Panc1 (cell line): ENCODE measurements around the gene SIPA1L2. TPM values are rescaled to one million over a fixed set of nuclear protein-coding genes. Genes with fewer than 3 reads are reported as not detected.

Experiments used
- ATAC-seq: fragments of 200-7000 bp; cut with Tn5 transposase; 2 replicates; pipeline ENCODE4 v1.9.1; 2020; ENCODE audit warnings: mild to moderate bottlenecking, moderate library complexity
- BruUV-seq: library from RNA; stranded (reverse); fragments of 400-500 nt; replicated peaks from 2 replicates; lab custom pipeline; 2021; lab: Mats Ljungman, UMichigan
- CTCF ChIA-PET: fragments of 300-600 bp; sonication (Branson Sonifier 250); formaldehyde crosslinking; loops from one replicate; lab custom pipeline; 2022; ENCODE audit warnings: antibody characterized with exemption; lab: Charles Lee
- POLR2A ChIA-PET: fragments of 300-600 bp; sonication (Branson Sonifier 250); formaldehyde crosslinking; loops from one replicate; lab custom pipeline; 2022; ENCODE audit warnings: antibody characterized with exemption; lab: Charles Lee
- DNase-seq: peaks from one replicate; pipeline ENCODE4 v3.0.0-alpha.2; 2010; ENCODE audit warnings: low read depth, low spot score
- H3K27ac ChIP-seq: 2 replicates; pipeline ENCODE4 v1.5.1; 2011; ENCODE audit warnings: mild to moderate bottlenecking, low read length, inconsistent platforms
- H3K27me3 ChIP-seq: fragments of 200-500 bp; sonication (Bioruptor generic); 2 replicates; pipeline ENCODE4 v1.6.0; 2014; ENCODE audit warnings: low read length, inconsistent platforms; ENCODE audit not compliant: control insufficient read depth, insufficient read depth
- H3K36me3 ChIP-seq: fragments of 200-500 bp; sonication (Bioruptor generic); 2 replicates; pipeline ENCODE4 v1.5.1; 2014; ENCODE audit warnings: inconsistent platforms, mild to moderate bottlenecking, low read length, moderate library complexity; ENCODE audit not compliant: control insufficient read depth, insufficient read depth
- H3K4me1 ChIP-seq: 2 replicates; pipeline ENCODE4 v1.5.1; 2011; ENCODE audit warnings: inconsistent platforms, mild to moderate bottlenecking, low read length, moderate library complexity; ENCODE audit not compliant: control insufficient read depth, insufficient read depth
- H3K4me3 ChIP-seq, 2 experiments: 2 replicates each; pipeline ENCODE4 v1.5.1; 2011 to 2012; ENCODE audit warnings: low read depth in 2 of 2, low read length in 2 of 2, mild to moderate bottlenecking in 2 of 2, inconsistent platforms in 1 of 2, moderate library complexity in 1 of 2
- H3K9me3 ChIP-seq: fragments of 200-500 bp; sonication (Bioruptor generic); 2 replicates; pipeline ENCODE4 v1.5.1; 2014; ENCODE audit warnings: low read depth, mild to moderate bottlenecking, inconsistent platforms, low read length, moderate library complexity; ENCODE audit not compliant: control insufficient read depth, insufficient read depth
- POLR2AphosphoS5 ChIP-seq: IDR thresholded peaks from 2 replicates; pipeline ENCODE4 v1.6.1; 2012; ENCODE audit warnings: mild to moderate bottlenecking, low read depth, low read length, moderate library complexity
- SIN3A ChIP-seq: IDR thresholded peaks from 2 replicates; pipeline ENCODE4 v1.6.1; 2012; ENCODE audit warnings: low read depth, mild to moderate bottlenecking, low read length, moderate library complexity, borderline replicate concordance; ENCODE audit not compliant: insufficient read depth
- TCF7L2 ChIP-seq: IDR thresholded peaks from 2 replicates; pipeline ENCODE4 v1.6.1; 2011; ENCODE audit warnings: mild to moderate bottlenecking, low read depth, low read length, inconsistent platforms
- in situ Hi-C: cut with HindIII; loops from 2 replicates; pipeline ENCODE4 v1.10.0; 2016; ENCODE audit warnings: low sequenced_read_pairs, low pct_unique_long_range_greater_than_20kb
- intact Hi-C: fragments of 100-400 bp; cut with micrococcal nuclease; formaldehyde crosslinking; loops from one replicate; pipeline ENCODE4 v1.10.0; 2022; ENCODE audit not compliant: unreplicated experiment
- total RNA-seq: library from RNA; stranded (reverse); gene quantifications from one replicate; pipeline ENCODE4 v1.2.1, GENCODE V29; 2021; ENCODE audit not compliant: unreplicated experiment
- TF ChIP-seq, protein P1 (sequence below), 2 experiments: IDR thresholded peaks; 2 replicates each; pipeline ENCODE4 v1.6.1; 2011 to 2012; ENCODE audit warnings: low read depth in 2 of 2, control low read depth in 1 of 2, low read length in 1 of 2, mild to moderate bottlenecking in 1 of 2, moderate library complexity in 1 of 2; ENCODE audit not compliant: insufficient read depth in 1 of 2
- TF ChIP-seq, protein P2 (sequence below): fragments of 450-650 bp; IDR thresholded peaks from 2 replicates; pipeline ENCODE4 v1.5.1; 2017; ENCODE audit warnings: mild to moderate bottlenecking

SIPA1L2 gene
- total RNA-seq, 1 experiment from 2014 or later: 5.2 TPM

DNA sequence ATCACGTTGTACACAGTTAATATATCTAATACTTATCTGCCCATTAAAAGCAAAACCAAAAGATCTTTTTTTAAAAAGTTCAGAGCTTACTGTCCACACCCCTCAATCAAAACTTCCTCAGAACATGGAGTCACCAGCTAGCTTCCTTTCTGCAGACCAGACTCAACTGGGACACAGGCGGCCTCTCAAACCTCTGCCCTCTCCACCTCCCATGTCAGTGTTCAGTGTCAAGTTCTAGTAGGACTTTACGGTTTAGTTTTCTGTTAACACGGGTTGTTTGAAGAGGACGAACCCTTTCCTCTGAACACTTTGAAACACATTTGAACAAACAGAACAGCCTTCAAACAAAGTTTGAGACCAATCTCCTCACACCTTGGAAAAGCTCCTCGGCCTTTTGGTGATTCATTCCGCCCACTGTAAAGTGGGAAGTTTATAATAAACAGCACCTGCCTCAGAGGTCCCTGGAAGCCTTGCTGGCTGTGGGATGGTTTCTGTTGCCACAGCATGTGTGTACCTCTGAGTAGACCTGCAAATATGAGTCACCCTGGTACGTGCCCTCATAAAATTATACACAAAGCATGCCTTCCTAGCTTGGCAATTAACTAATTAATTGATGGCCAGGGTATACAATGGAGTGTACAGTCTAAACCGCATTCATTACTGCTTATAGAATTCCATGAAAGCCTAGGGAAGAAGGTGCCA, 48.4 kb upstream of the SIPA1L2 start:
- DNase-seq (no peak), ATAC-seq (no peak)
- no peak overlapping the region for H3K27ac ChIP-seq
- no peaks in the 10 kb centered on the region for H3K4me1 ChIP-seq
- no peaks in the 10 kb centered on the region for H3K36me3 ChIP-seq
- no peaks in the 10 kb centered on the region for H3K9me3 ChIP-seq
- H3K27me3 ChIP-seq: no peaks in the 10 kb centered on the region
- no TSS peak for BruUV-seq
- H3K4me3 ChIP-seq: no peak overlapping the region
- POLR2A ChIA-PET: no interaction called here
- TF ChIP-seq, protein P1, sequence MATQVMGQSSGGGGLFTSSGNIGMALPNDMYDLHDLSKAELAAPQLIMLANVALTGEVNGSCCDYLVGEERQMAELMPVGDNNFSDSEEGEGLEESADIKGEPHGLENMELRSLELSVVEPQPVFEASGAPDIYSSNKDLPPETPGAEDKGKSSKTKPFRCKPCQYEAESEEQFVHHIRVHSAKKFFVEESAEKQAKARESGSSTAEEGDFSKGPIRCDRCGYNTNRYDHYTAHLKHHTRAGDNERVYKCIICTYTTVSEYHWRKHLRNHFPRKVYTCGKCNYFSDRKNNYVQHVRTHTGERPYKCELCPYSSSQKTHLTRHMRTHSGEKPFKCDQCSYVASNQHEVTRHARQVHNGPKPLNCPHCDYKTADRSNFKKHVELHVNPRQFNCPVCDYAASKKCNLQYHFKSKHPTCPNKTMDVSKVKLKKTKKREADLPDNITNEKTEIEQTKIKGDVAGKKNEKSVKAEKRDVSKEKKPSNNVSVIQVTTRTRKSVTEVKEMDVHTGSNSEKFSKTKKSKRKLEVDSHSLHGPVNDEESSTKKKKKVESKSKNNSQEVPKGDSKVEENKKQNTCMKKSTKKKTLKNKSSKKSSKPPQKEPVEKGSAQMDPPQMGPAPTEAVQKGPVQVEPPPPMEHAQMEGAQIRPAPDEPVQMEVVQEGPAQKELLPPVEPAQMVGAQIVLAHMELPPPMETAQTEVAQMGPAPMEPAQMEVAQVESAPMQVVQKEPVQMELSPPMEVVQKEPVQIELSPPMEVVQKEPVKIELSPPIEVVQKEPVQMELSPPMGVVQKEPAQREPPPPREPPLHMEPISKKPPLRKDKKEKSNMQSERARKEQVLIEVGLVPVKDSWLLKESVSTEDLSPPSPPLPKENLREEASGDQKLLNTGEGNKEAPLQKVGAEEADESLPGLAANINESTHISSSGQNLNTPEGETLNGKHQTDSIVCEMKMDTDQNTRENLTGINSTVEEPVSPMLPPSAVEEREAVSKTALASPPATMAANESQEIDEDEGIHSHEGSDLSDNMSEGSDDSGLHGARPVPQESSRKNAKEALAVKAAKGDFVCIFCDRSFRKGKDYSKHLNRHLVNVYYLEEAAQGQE (IDR thresholded peaks at IDR 0.05; ENCODE audit: insufficient read depth in 1 of 2, low read depth in 2 of 2, low read length in 1 of 2): no peak
- TF ChIP-seq SIN3A (no peak), TCF7L2 (no peak), POLR2AphosphoS5 (no peak)
- TF ChIP-seq, protein P2, sequence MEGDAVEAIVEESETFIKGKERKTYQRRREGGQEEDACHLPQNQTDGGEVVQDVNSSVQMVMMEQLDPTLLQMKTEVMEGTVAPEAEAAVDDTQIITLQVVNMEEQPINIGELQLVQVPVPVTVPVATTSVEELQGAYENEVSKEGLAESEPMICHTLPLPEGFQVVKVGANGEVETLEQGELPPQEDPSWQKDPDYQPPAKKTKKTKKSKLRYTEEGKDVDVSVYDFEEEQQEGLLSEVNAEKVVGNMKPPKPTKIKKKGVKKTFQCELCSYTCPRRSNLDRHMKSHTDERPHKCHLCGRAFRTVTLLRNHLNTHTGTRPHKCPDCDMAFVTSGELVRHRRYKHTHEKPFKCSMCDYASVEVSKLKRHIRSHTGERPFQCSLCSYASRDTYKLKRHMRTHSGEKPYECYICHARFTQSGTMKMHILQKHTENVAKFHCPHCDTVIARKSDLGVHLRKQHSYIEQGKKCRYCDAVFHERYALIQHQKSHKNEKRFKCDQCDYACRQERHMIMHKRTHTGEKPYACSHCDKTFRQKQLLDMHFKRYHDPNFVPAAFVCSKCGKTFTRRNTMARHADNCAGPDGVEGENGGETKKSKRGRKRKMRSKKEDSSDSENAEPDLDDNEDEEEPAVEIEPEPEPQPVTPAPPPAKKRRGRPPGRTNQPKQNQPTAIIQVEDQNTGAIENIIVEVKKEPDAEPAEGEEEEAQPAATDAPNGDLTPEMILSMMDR: no peak
- in situ Hi-C loops (no loop called here), intact Hi-C loops (no loop called here)
- CTCF ChIA-PET: no interaction called here

DNA sequence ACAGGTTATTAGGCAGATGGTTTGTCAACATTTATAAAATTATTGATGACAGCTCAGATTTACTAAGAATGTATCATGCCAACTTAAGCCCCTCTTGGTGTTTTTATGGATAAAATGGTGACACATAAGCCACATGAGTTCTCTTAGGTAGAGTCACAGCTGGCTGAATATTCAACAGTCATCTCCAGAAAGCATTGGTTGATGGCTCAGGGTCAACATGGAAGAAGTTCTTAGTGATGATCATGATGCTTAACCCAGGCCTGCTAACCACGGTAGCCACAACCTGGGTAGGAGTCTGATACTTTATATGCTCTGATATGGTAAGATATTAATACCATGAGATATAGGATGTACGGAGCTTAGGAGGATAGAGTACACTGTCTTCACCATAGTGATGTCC, 46.4 kb upstream of the SIPA1L2 start:
- BruUV-seq: no TSS peak
- DNase-seq (no peak), ATAC-seq (no peak)
- no peaks in the 10 kb centered on the region for H3K4me1 ChIP-seq
- TF ChIP-seq TCF7L2: no peak
- no peak for TF ChIP-seq SIN3A
- TF ChIP-seq, protein P1 (IDR thresholded peaks at IDR 0.05; ENCODE audit: insufficient read depth in 1 of 2, low read depth in 2 of 2, low read length in 1 of 2): no peak
- no peak for TF ChIP-seq POLR2AphosphoS5
- TF ChIP-seq, protein P2: no peak
- no peaks in the 10 kb centered on the region for H3K36me3 ChIP-seq
- no peak overlapping the region for H3K4me3 ChIP-seq
- H3K9me3 ChIP-seq: no peaks in the 10 kb centered on the region
- ChIA-PET CTCF (no interaction called here), POLR2A (no interaction called here)
- in situ Hi-C loops (no loop called here), intact Hi-C loops (no loop called here)
- no peaks in the 10 kb centered on the region for H3K27me3 ChIP-seq
- no peak overlapping the region for H3K27ac ChIP-seq
